SH-SY5Y (cell line): ENCODE measurements around the gene GSG1L.

Experiments
- GATA2 ChIP-seq: IDR thresholded peaks from 2 replicates; pipeline ENCODE4 v1.6.1; 2011; ENCODE audit warnings: mild to moderate bottlenecking, low read depth, low read length
- GATA3 ChIP-seq: IDR thresholded peaks from 2 replicates; pipeline ENCODE4 v1.6.1; 2011; ENCODE audit warnings: low read depth, mild to moderate bottlenecking, low read length, moderate library complexity

- no peak for TF ChIP-seq GATA2
- no peak for TF ChIP-seq GATA3
These were observed 294.8 kb downstream of the GSG1L start for GRCh38 chr16:27768651-27769272.
